Fibroblast of skin of right biceps (primary cell): ENCODE results near the gene SLC26A2.
"Not testable (repeated sequence)": the region's sequence is repeated elsewhere in the genome, so short reads cannot be mapped to it uniquely, and the experiment has no call there.

Source experiments
- DNase-seq: peaks from one replicate; pipeline ENCODE4 v3.0.0-alpha.2; 2013

Gene SLC26A2

GRCh38 chr5:149937610-149938009 lies 22.9 kb upstream of the SLC26A2 start:
- no peak for DNase-seq

DNA sequence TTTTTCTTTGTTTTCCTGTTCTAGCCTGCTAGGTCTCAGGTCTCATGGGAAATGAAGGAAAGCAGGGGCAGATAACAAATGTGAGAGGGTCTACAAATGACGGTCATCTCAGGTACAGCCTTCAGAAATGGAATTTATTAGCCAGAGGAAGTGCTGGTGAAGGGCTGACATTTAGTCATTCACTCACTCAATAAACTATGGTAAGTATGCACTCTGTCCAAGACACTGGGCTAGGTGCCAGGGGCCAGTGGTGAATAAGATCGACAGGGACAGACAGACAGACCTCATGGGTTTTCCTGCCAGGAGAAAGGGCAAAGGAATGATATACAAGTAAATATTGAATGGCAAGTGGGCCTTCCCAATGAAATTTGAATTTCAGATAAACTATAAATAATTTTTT lies 22.3 kb upstream of the SLC26A2 start:
- DNase-seq, result peak; percentile 79

DNA sequence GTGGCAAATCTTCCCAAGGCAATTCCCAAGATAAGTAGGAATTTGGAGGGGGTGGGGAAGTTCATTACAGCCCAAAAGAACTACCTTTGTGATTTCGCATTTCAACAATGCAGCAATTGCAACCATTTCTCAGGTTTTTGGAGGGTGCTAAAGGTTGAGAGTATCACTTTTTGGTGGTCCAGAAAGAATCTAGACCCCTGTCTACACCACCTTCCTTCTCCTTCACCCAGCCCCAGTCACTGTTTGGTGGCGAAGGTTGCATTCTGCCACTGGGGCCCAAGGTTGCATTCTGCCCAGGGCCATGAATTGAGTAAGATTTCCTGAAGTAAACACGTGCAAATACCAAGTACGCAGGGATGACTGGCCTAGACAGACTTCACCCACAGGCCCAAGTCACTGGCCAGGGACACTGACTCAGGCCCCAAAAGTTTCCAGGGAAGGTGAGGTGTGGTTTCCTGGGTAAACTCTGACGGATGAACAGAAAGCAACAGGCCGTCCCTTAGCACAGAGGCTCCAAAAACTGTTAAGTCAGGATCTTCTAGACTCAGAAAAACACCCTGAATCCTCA lies 21.7 kb upstream of the SLC26A2 start:
- DNase-seq, result peak; percentile 75

GRCh38 chr5:149939546-149939945 lies 21.0 kb upstream of the SLC26A2 start:
- no peak for DNase-seq

- DNase-seq, result no peak
Observed at GRCh38 chr5:149940077-149940574, 20.4 kb upstream of the SLC26A2 start.

- DNase-seq, result no peak
Observed at GRCh38 chr5:149940941-149941644, 19.5 kb upstream of the SLC26A2 start.

GRCh38 chr5:149941795-149942194 lies 18.8 kb upstream of the SLC26A2 start:
- DNase-seq, result no peak

GRCh38 chr5:149942199-149942598 lies 18.4 kb upstream of the SLC26A2 start:
- no peak for DNase-seq

DNA sequence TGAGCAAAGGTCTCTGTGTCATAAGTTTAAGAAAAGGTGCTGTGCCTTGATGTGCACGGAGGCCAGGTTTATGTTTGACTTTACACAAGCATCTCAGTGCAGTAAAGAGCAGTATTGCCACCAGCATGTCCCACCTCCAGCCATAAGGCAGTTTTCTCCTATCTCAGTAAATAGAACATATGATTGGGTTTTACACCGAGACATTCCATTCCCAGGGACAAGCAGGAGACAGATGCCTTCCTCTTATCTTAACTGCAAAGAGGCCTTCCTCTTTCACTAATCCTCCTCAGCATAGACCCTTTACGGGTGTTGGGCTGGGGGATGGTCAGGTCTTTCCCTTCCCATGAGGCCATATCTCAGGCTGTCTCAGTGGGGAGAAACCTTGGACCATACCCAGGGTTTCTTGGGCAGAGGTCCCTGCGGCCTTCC lies 17.8 kb upstream of the SLC26A2 start:
- not testable (repeated sequence) for DNase-seq

DNA sequence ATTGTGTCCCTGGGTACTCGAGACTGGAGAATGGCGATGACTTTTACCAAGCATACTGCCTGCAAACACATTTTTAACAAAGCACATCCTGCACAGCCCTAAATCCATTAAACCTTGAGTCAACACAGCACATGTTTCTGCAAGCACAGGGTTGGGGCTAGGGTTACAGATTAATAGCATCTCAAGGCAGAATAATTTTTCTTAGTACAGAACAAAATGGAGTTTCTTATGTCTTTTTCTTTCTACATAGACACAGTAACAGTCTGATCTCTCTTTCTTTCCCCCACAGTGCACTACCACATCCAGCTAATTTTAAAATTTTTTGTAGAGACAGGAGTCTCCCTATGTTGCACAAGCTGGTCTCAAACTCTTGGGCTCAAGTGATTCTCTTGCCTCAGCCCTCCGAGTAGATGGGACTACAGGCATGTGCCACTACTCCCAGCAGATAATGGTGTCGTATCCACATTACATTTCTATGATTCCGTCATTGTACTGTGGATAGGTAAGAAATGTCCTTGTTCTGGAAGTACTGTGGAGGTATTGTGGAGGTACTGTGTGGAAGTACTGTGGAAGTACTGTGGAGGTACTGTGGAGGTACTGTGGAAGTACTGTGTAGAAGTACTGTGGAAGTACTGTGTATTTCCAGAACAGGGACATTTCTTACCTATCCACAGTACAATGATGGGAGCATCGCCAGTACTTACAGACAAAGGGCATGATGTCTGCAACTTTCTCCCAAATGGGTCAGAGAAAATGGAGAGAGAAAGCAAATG lies 17.2 kb upstream of the SLC26A2 start:
- DNase-seq, result not testable (repeated sequence)

GRCh38 chr5:149944666-149945065 lies 15.9 kb upstream of the SLC26A2 start, which contains the start of gene PDE6A:
Gene PDE6A (minus strand): TSS chr5:149944793. CDS start chr5:149944673, 120 bp downstream.
- no peak for DNase-seq

DNA sequence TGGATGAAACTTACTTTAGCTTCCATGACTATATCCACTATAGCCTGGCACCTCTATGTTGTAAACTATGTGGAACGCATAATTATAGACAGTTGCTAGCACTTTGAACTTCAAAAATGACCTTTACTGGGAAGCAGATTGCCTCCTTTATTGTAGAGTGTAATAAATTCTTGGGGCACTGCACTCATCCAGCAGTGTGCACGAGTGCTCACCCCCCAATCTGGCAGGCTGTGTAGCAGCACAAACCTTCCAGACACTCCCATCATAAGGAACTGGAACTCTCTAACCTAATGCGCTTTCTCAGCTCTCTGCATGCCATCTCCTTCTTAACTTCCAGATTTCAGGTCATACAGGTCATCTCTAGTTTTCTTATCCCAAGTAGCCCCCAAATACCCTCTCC lies 14.4 kb upstream of the SLC26A2 start:
- no peak for DNase-seq

- no peak for DNase-seq
Observed at GRCh38 chr5:149948993-149949392, 11.6 kb upstream of the SLC26A2 start.

GRCh38 chr5:149951138-149951749 lies 9.3 kb upstream of the SLC26A2 start:
- no peak for DNase-seq

GRCh38 chr5:149953436-149954121 lies 7.0 kb upstream of the SLC26A2 start:
- DNase-seq, result no peak

- no peak for DNase-seq
Observed at GRCh38 chr5:149954798-149955197, 5.8 kb upstream of the SLC26A2 start.

DNA sequence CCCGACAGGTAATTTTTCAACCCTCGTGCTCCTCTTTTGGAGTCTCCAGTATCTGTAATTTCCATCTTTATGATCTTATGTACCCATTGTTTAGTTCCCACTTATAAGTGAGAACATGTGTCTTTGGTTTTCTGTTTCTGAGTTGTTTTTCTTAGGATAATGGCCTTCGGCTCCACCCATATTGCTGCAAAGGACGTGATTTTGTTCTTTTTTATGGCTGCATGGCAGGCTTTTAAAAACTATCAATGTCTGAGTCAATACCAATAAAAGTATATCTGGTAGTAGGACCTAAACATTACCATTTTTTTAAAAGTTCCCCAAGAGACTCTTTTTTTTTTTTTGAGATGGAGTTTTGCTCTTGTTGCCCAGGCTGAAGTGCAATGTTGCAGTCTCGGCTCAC lies 3.9 kb upstream of the SLC26A2 start:
- DNase-seq, result no peak

DNA sequence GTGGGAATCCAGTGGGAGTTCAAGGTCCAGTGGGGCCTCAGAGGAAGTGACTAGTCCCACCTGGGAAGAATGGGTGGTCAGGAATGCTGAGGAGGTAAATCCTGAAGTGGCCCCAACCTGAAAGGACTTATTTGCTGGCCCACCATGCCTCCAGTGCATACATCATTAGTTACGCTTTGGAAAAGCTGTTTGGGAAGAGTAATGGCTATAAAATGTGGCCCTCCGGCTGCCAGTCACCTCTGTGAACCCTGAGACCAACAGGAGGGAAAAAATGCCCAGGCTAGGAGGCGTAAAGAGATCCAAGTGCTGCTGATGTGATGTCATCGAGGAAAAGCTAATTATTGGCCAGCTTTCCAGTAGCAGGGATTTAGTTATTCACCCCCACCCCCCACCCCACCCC lies 2.7 kb upstream of the SLC26A2 start:
- DNase-seq, result no peak

- DNase-seq, result peak; percentile 75
Observed at GRCh38 chr5:149959406-149960236, 937 bp upstream of the SLC26A2 start.

GRCh38 chr5:149961186-149961685 lies 678 bp downstream of the SLC26A2 start:
- DNase-seq, result no peak

DNA sequence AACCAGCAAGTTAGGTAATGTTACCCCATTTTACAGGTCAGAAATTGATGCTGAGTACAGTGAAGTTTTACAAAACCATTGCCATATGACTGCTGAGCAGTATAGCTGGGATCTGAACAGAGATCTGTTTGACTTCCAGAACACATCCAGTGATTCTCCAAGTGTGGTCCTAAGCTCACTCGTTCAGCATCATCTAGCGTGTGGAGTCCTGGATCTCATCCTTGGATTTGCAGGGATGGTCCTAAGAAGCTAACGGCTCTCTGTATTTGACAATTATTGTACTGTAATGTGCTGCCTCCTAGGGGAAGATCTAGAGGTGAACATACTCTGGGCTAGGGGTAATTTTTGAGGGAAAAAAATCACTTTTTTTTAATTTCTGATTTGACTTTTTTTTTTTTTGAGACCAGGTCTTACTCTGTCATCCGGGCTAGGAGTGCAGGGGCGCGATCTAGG lies 1.4 kb downstream of the SLC26A2 start:
- DNase-seq, result peak; percentile 52
